ENCODE measurements around the gene ABCB8.

The ABCB8 gene

GRCh38 chr7:151074817-151075661 is 46.8 kb downstream of the ABCB8 start:
- no peak for DNase-seq (ENCODE audit: low spot score)

- no peak for DNase-seq (ENCODE audit: low spot score)
These were observed 47.4 kb downstream of the ABCB8 start for GRCh38 chr7:151075662-151075971.

GRCh38 chr7:151075978-151076426 is 47.8 kb downstream of the ABCB8 start:
- DNase-seq (ENCODE audit: low spot score): no peak

GRCh38 chr7:151076863-151077704 is 48.8 kb downstream of the ABCB8 start:
- no peak for DNase-seq (ENCODE audit: low spot score)

- DNase-seq (ENCODE audit: low spot score): no peak
These were observed 49.5 kb downstream of the ABCB8 start for GRCh38 chr7:151077705-151078232.

- no peak for DNase-seq (ENCODE audit: low spot score)
These were observed 50.2 kb downstream of the ABCB8 start for GRCh38 chr7:151078233-151079040.

- no peak for DNase-seq (ENCODE audit: low spot score)
These were observed 51.1 kb downstream of the ABCB8 start for GRCh38 chr7:151079199-151079910.

GRCh38 chr7:151080067-151080521 is 51.8 kb downstream of the ABCB8 start:
- no peak for DNase-seq (ENCODE audit: low spot score)

- DNase-seq (ENCODE audit: low spot score): peak; percentile 92
These were observed 52.4 kb downstream of the ABCB8 start, which contains the start of gene FASTK for GRCh38 chr7:151080522-151081169. Gene FASTK, minus strand, starts transcription at chr7:151080809. Its CDS starts 43 bp downstream, at chr7:151080766.

GRCh38 chr7:151081170-151082101 is 53.2 kb downstream of the ABCB8 start:
- DNase-seq (ENCODE audit: low spot score): no peak

GRCh38 chr7:151082141-151083070 is 54.2 kb downstream of the ABCB8 start:
- no peak for DNase-seq (ENCODE audit: low spot score)

GRCh38 chr7:151083071-151083823 is 55.0 kb downstream of the ABCB8 start, which contains the start of gene TMUB1:
Gene TMUB1, minus strand, starts transcription at chr7:151083493. Its CDS starts 930 bp downstream, at chr7:151082563.
- peak; percentile 78 for DNase-seq (ENCODE audit: low spot score)

- DNase-seq (ENCODE audit: low spot score): no peak
These were observed 55.5 kb downstream of the ABCB8 start for GRCh38 chr7:151083824-151084160.

GRCh38 chr7:151085329-151085690 is 57.1 kb downstream of the ABCB8 start:
- no peak for DNase-seq (ENCODE audit: low spot score)

GRCh38 chr7:151085691-151086620 is 57.7 kb downstream of the ABCB8 start, which contains the start of gene AGAP3:
Gene AGAP3, plus strand, starts transcription at chr7:151086475. Its CDS starts 267 bp downstream, at chr7:151086742.
- DNase-seq (ENCODE audit: low spot score): peak; percentile 67

GRCh38 chr7:151086802-151087244 is 58.6 kb downstream of the ABCB8 start:
- peak; percentile 31 for DNase-seq (ENCODE audit: low spot score)
